NCI-H1092 (cell line): ENCODE measurements around the gene CCDC136.

ENCODE experiments used
- DNase-seq: peaks from one replicate; lab custom pipeline; 2025; lab: John Stamatoyannopoulos, UW

Gene CCDC136

GRCh38 chr7:128805225-128805624 lies 13.5 kb downstream of the CCDC136 start:
- no peak for DNase-seq

GRCh38 chr7:128807191-128807590 lies 15.4 kb downstream of the CCDC136 start:
- no peak for DNase-seq

GRCh38 chr7:128809363-128809762 lies 17.6 kb downstream of the CCDC136 start:
- DNase-seq = no peak

- no peak for DNase-seq
Measured at GRCh38 chr7:128810473-128810872, 18.7 kb downstream of the CCDC136 start.

- DNase-seq = no peak
Measured at GRCh38 chr7:128810997-128811396, 19.2 kb downstream of the CCDC136 start.

DNA sequence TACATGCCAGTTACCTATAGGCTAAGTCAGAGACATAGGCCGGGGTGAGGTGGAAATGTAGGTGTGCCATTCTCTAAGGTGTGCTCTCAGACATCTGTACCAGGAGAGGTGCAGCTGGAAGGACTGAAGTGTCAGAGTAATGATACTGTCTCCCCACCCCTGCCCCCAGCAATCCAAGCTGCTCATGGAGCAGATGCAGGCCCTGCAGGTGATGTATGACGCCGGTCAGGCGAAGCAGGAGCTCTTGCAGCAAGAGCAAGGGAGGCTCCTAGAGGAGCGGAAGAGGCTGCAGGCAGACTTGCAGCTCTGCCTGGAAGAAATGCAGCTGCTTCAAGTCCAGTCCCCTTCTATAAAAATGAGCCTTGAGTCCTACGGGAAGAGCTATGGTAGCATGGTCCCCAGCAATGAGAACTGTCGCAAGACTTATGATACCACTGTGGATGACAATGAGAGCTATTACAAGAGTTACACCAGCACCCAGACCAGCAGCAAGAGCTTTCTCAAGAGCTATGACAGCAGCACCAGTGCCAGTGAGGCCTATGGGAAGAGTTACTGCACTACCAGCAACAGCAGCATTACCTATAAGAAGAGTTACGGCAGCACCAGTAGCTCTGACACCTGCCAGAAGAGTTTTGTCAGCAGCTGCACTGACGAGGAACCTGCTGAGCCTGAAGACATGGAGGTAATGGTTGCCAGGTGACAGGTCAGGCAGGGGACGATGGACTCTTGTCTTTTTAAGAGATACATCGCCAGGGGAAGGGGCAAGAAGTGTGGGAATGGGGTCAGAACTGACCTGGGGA lies 20.1 kb downstream of the CCDC136 start:
- DNase-seq = no peak

- DNase-seq = peak; percentile 37
Measured at GRCh38 chr7:128812514-128813168, 20.9 kb downstream of the CCDC136 start.

DNA sequence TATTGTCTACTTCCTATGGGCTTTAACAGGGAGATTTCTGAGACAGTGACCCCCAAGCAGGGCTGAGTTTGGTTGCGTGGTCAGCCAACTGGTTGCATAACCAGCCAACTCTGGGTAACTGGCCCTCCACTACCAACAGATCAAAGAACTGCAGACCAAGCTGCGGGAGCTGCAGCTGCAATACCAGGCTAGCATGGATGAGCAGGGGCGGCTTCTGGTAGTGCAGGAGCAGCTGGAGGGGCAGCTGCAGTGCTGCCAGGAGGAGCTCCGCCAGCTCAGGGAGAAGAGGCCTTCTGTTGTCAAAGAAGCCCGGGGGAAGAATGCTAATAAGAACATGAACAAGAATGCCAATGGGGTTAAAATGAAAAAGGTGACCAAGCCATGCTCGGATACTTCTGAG lies 22.7 kb downstream of the CCDC136 start:
- DNase-seq = no peak

DNA sequence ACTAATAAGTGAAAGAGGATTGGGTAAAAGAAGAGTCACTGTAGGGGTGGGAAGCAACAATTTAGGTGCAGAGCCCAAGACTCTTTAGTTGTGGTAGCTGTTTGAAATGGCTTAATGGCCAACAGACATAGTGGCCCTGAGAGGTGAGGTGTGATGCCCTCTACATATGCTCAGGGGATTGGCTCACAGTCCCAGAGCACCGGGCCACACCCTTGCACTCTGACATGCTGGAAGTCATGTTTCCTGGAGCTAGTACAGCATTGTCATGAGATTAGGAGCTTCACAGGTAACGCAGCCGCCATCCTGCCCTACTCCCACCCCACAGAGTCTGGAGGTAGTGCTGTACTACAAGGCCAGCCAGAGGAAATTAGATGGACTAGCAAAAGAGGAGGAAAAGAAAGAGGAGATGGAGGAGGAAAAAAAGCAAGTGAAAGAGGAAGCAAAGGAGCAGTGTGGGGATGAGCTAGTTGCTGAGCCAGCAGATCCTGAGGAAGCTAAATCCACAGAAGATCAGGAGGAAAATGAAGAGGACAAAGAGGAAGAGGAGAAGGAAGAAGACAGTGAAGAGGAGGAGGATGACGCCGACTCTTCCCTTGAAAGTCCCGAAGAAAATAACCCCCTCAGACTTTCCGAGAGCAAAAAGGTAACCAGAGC lies 23.6 kb downstream of the CCDC136 start:
- no peak for DNase-seq

DNA sequence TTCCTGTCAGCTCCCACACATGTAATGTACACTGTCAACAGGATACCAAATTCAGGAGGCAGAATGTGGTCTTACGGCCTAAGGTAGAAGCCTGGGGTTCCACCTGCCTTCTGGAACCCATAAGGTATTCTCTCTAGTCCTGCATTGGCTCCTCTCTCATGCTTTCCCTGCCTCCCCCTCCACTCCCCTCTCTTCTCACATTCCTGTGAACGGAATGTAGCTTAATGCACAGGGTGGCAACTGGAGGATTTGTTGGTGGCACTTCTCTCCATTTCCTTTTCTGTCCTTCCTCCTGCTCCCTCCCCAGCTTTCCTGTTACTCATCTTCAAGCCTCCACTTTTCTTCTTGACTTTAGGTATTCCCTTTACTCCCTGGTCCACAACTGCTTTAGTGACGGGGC lies 26.9 kb downstream of the CCDC136 start:
- DNase-seq = no peak

DNA sequence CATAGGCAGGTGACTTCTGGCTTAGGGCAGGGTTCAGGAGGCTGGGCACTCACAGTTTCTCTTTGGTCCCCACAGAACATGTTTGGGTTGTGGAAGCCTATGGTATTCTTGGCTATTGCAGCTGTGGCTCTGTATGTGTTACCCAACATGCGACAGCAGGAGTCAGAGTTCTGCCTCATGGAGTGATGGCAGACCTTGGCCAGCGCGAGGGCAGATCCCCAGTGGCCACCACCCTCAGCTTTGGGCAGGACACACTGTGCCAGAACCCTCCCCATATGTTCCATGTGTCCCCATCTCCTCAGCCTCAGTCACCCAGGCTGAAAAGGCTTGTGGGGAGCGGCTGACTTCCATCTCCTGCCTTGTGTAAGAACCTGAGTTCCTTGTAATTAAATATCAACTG lies 30.0 kb downstream of the CCDC136 start:
- DNase-seq = no peak

DNA sequence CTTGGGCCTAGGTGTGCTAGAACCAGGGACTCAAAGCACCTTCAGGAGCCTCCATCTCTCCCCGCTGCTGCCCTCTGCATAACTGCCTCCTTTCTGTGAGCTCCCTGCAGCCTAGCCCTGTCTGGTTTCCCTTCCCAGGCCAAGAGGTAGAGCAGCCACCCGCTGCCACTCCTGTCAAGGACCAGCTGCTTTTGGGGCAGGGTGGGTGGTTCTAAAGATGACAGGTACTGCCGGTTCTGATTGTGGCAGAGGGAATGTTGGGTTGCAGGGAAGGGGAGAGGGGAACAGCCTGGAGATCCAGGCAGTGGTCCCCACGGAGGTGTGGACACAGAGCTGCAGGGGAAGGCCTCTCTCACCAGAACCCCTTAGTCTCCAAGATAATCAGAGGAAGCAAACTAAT lies 34.7 kb downstream of the CCDC136 start:
- no peak for DNase-seq

DNA sequence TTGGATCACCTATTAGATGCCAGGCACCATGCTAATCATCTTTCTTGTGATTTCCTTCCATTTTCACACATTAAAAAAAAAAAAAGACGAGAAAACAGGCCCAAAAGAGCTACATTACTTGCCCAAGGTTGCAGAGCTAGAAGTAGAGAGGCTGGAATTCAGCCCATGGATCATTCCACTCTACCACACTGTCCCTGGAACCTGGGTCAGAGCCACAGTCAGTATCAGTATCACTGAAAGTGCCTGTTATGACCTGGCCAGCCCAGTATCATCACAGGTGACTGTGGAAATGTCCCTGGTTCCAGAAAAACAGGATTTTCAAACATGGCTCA lies 35.1 kb downstream of the CCDC136 start:
- no peak for DNase-seq

- no peak for DNase-seq
Measured at GRCh38 chr7:128827248-128827958, 35.6 kb downstream of the CCDC136 start.

GRCh38 chr7:128827971-128828711 lies 36.4 kb downstream of the CCDC136 start:
- no peak for DNase-seq

DNA sequence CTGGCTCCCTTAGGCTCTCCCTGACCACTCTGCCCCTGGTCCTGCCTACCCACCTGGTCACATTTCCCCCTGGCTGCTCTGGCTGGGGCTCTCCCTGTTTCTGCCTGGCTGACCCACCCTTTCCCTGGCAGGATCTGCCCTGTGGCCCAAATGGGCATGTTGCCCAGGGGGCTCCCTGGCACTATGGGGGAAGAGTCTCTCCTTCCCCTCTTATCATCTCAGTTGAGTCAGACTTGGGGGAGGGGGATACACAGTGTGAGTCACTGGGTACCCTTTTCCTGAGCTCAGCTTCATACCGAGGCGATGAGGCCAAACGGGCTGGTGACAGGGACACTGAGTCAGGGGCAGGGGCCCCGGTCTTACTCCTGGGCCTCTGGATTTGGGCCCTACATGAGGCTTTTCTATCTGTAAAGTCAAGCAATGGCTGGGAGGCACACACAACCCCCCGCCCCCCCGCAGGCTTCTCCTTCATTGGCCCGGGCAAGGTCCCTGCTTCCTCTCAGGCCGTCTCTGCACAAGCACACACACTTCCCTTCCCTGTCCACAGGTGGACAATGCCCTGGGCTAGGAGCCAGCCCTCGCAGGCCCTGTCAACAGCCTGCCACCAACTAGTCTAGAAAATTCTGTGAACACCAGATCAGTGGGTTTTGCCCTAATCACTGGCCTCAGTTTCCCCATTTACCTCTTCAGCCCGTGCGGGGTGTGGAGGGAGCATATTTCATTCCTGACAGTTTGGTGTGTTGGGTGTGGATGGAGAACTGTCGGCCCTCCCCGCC lies 37.8 kb downstream of the CCDC136 start:
- DNase-seq = no peak

DNA sequence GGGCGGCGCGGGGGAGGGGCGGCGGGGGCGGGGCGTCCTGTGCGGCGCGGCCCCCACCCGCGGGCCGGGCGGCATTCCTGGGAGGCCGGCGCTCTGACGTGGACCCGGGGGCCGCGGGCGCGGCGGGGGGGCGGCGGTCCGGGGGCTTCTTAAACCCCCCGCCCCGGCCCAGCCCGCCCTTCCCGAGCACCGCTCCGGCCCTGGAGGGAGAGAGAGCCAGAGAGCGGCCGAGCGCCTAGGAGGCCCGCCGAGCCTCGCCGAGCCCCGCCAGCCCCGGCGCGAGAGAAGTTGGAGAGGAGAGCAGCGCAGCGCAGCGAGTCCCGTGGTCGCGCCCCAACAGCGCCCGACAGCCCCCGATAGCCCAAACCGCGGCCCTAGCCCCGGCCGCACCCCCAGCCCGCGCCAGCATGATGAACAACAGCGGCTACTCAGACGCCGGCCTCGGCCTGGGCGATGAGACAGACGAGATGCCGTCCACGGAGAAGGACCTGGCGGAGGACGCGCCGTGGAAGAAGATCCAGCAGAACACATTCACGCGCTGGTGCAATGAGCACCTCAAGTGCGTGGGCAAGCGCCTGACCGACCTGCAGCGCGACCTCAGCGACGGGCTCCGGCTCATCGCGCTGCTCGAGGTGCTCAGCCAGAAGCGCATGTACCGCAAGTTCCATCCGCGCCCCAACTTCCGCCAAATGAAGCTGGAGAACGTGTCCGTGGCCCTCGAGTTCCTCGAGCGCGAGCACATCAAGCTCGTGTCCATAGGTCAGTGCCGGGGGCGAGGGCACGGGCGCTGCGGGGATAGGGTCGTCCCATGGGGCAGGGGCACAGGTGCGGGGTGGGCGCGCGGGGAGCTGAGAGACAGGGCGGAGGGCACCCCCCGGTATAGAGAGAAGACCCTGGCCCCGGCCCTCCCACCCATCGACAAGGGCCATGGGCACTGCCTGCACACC lies 38.7 kb downstream of the CCDC136 start, which contains the start of gene FLNC:
TSS of gene FLNC (plus strand) at position 176 of the 947 bp plus-strand sequence. CDS start at position 408, 232 bp downstream.
- DNase-seq = no peak

DNA sequence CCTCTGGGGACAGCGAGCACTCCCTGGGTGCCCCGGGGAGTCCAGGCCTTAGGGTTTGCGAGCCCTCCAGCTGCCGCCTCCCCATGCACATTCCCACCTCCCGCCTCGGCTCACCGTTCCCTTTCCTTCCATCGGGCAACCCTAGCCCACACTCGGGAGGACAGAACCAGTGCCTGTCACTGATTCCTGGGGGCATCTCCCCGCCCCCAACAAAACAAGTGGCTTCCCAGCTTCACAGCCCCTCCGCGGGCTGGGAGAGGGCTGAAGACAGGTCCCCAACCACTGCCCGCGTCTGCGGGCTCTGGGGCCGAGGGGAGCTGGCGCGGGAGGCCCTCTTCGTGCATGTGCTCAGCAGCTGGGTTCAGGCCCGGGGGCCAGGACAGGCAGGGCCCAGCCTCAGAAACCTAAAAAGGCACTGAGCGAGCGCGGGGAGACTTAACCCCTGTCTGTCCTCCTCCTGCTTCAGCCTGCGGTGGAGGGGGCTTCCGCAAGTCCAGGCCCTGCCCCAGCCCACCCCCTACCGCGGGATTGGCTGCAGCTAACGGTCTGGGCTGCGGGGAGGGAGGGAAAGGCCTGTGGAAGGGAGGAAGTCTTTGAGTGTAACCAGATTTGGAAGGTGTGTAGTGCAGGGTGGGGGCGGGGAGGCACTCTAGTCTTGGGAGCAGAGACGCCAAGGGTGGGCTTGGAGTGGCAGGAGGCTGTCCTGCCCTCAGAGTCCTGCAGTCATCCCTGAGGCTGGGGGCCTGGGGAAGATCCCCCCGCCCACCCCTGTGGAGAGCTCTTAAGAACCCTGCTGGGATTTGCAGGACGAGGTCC lies 39.6 kb downstream of the CCDC136 start:
- DNase-seq = no peak
